OCI-LY1 (cell line): ENCODE measurements around the gene PSMD5.

ENCODE experiments used
- H2AFZ ChIP-seq: fragments of 200-600 bp; sonication (generic), shearing (Covaris generic); 2 replicates; pipeline ENCODE4 v1.6.0; 2014; ENCODE audit warnings: antibody characterized with exemption, mild to moderate bottlenecking, low read length
- H3F3A ChIP-seq: fragments of 200-600 bp; sonication (generic), shearing (Covaris generic); 2 replicates; pipeline ENCODE4 v1.6.0; 2014; ENCODE audit warnings: mild to moderate bottlenecking, antibody characterized with exemption, low read length, moderate library complexity; ENCODE audit not compliant: insufficient read depth
- H3K27ac ChIP-seq: fragments of 200-600 bp; sonication (generic); 2 replicates; pipeline ENCODE4 v1.5.1; 2014; ENCODE audit warnings: low read length, mixed run types, mild to moderate bottlenecking, low read depth; ENCODE audit not compliant: poor library complexity, severe bottlenecking
- H3K27me3 ChIP-seq: fragments of 200-600 bp; sonication (generic); 2 replicates; pipeline ENCODE4 v1.6.0; 2014; ENCODE audit warnings: antibody characterized with exemption, mild to moderate bottlenecking, low read length, moderate library complexity; ENCODE audit not compliant: insufficient read depth
- H3K36me3 ChIP-seq: fragments of 200-600 bp; sonication (generic); 2 replicates; pipeline ENCODE4 v1.6.1; 2014; ENCODE audit warnings: mild to moderate bottlenecking, antibody characterized with exemption, low read length, moderate library complexity, mixed read lengths; ENCODE audit not compliant: insufficient read depth
- H3K4me1 ChIP-seq: fragments of 200-600 bp; sonication (generic); 2 replicates; pipeline ENCODE4 v1.5.1; 2014; ENCODE audit warnings: mild to moderate bottlenecking, low read length, moderate library complexity; ENCODE audit not compliant: insufficient read depth, severe bottlenecking
- H3K4me2 ChIP-seq: fragments of 200-600 bp; sonication (generic), shearing (Covaris generic); 2 replicates; pipeline ENCODE4 v1.6.1; 2014; ENCODE audit warnings: low read length
- H3K4me3 ChIP-seq: fragments of 200-600 bp; sonication (generic); 2 replicates; pipeline ENCODE4 v1.5.1; 2014; ENCODE audit warnings: low read length, low read depth, mild to moderate bottlenecking, mixed read lengths; ENCODE audit not compliant: poor library complexity, severe bottlenecking
- H3K79me2 ChIP-seq: fragments of 200-600 bp; shearing (Covaris generic); 2 replicates; pipeline ENCODE4 v1.6.1; 2016; ENCODE audit warnings: mixed run types, low read length, mixed read lengths; ENCODE audit not compliant: insufficient read depth
- H3K9ac ChIP-seq: fragments of 200-600 bp; sonication (generic), shearing (Covaris generic); 2 replicates; pipeline ENCODE4 v1.6.1; 2014; ENCODE audit warnings: mild to moderate bottlenecking, low read length, mixed read lengths
- H3K9me2 ChIP-seq: fragments of 200-600 bp; sonication (generic), shearing (Covaris generic); 2 replicates; pipeline ENCODE4 v1.6.1; 2014; ENCODE audit warnings: low read depth, mild to moderate bottlenecking, low read length, mixed read lengths
- H3K9me3 ChIP-seq: fragments of 200-600 bp; shearing (Covaris generic); 2 replicates; pipeline ENCODE4 v1.6.1; 2014; ENCODE audit warnings: low read length, mixed read lengths
- H4K20me1 ChIP-seq: fragments of 200-600 bp; sonication (generic), shearing (Covaris generic); 2 replicates; pipeline ENCODE4 v1.6.0; 2016; ENCODE audit warnings: mild to moderate bottlenecking, low read length; ENCODE audit not compliant: insufficient read depth
- CTCF ChIP-seq: fragments of 200-600 bp; sonication (generic), shearing (Covaris generic); IDR thresholded peaks from 2 replicates; pipeline ENCODE4 v1.5.1; 2017; ENCODE audit warnings: mild to moderate bottlenecking, antibody characterized with exemption, low read length, moderate library complexity, mixed read lengths
- EZH2 ChIP-seq: fragments of 200-600 bp; sonication (generic), shearing (Covaris generic); IDR thresholded peaks from 2 replicates; pipeline ENCODE4 v1.8.0; 2017; ENCODE audit warnings: borderline replicate concordance, mixed run types, mild to moderate bottlenecking, antibody characterized with exemption, low read length, moderate library complexity, mixed read lengths

PSMD5 gene

GRCh38 chr9:120883608-120883996, 40.9 kb upstream of the PSMD5 start:
- H2AFZ ChIP-seq, result no peak overlapping the region
- H3K4me3 ChIP-seq, result no peak overlapping the region
- no peak overlapping the region for H3K4me2 ChIP-seq
- no peaks in the 10 kb centered on the region for H3K27me3 ChIP-seq
- H3K4me1 ChIP-seq, result peaks cover 40% of the 10 kb centered on the region
- peak overlapping the region; percentile 33 for H3K27ac ChIP-seq
- no peaks in the 10 kb centered on the region for H3K36me3 ChIP-seq
- no peaks in the 10 kb centered on the region for H3K79me2 ChIP-seq
- H3K9me3 ChIP-seq, result no peaks in the 10 kb centered on the region
- no peak overlapping the region for H3K9ac ChIP-seq
- H3K9me2 ChIP-seq, result no peaks in the 10 kb centered on the region
- H4K20me1 ChIP-seq, result no peaks in the 10 kb centered on the region
- TF ChIP-seq EZH2 (no peak), CTCF (no peak)
- no peaks in the 10 kb centered on the region for H3F3A ChIP-seq

DNA sequence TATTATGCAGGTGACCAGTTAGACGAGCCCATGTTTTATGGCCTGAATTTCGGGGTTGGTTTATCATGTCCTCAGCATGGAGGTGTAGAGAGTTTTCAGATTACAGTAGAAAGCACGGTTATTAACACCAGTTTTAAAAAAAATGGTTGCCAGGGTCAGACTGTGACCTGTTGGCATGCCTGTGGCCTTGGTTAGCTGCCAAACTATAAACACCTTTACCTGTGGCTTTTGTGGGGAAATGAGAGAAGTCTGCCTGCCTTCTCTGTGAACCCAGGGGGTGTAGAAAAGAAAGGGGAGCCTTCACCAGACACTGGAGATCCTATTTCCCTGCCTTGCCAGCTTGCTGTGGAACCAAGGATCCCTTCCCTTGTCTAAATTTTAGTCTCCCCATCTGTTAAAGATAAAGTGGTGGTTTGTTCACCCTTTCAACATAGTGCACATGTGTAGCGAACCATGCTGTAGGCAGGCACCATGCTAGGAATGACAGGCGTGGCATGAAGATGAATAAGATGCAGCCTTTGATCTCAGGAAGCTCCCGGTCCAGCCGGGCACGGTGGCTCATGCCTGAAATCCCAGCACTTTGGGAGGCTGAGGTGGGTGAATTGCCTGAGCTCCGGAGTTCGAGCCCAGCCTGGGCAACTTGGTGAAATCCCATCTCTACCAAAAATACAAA, 40.3 kb upstream of the PSMD5 start:
- H2AFZ ChIP-seq, result no peak overlapping the region

GRCh38 chr9:120879446-120879845, 36.7 kb upstream of the PSMD5 start:
- Histone ChIP-seq H3K4me2 (0 out of 2 replicates have a peak overlapping the region, but pooled peaks have one; percentile 100), H3K9ac (peak overlapping the region; percentile 7; the same call in 1 of the 2 replicates), H3K9me2 (no peaks in the 10 kb centered on the region), H4K20me1 (no peaks in the 10 kb centered on the region), H3K36me3 (peaks cover 6% of the 10 kb centered on the region; the same call in 1 of the 2 replicates), H3F3A (peaks cover 6% of the 10 kb centered on the region; the same call in 1 of the 2 replicates), H3K27ac (peak overlapping the region; percentile 97), H2AFZ (no peak overlapping the region), H3K27me3 (no peaks in the 10 kb centered on the region), H3K79me2 (no peaks in the 10 kb centered on the region), H3K9me3 (no peaks in the 10 kb centered on the region), H3K4me3 (no peak overlapping the region), H3K4me1 (peaks cover 50% of the 10 kb centered on the region)
- no peak for TF ChIP-seq CTCF
- TF ChIP-seq EZH2, result no peak

More for the DNA sequence above, 40.3 kb upstream of the PSMD5 start:
- H3K9me3 ChIP-seq, result no peaks in the 10 kb centered on the region
- no peak overlapping the region for H3K9ac ChIP-seq
- no peaks in the 10 kb centered on the region for H4K20me1 ChIP-seq
- TF ChIP-seq EZH2 (no peak), CTCF (no peak)
- H3K4me2 ChIP-seq, result no peak overlapping the region
- peak overlapping the region; percentile 33 for H3K27ac ChIP-seq
- H3F3A ChIP-seq, result no peaks in the 10 kb centered on the region
- H3K4me3 ChIP-seq, result no peak overlapping the region
- H3K79me2 ChIP-seq, result no peaks in the 10 kb centered on the region
- peaks cover 45% of the 10 kb centered on the region for H3K4me1 ChIP-seq
- H3K27me3 ChIP-seq, result no peaks in the 10 kb centered on the region
- no peaks in the 10 kb centered on the region for H3K36me3 ChIP-seq
- no peaks in the 10 kb centered on the region for H3K9me2 ChIP-seq
